CD4-positive, alpha-beta T cell (primary cell): ENCODE data around the gene GAGE1. TPM values are rescaled to one million over a fixed set of nuclear protein-coding genes. Genes with fewer than 3 reads are reported as not detected.
"Not testable (repeated sequence)": the region's sequence is repeated elsewhere in the genome, so short reads cannot be mapped to it uniquely, and the experiment has no call there.

Source experiments
- ATAC-seq: fragments of 200-7000 bp; cut with Tn5 transposase; one replicate; pipeline ENCODE4 v1.10.0; 2022; ENCODE audit warnings: mild to moderate bottlenecking; ENCODE audit not compliant: poor library complexity
- CTCF ChIA-PET: fragments of 350-600 bp; sonication (Branson Sonifier 250); formaldehyde crosslinking; loops from one replicate; lab custom pipeline; 2021; ENCODE audit warnings: antibody characterized with exemption, inconsistent platforms; lab: Charles Lee
- POLR2A ChIA-PET: fragments of 350-600 bp; sonication (Branson Sonifier 250); formaldehyde crosslinking; loops from one replicate; lab custom pipeline; 2021; ENCODE audit warnings: antibody characterized with exemption, inconsistent platforms; lab: Charles Lee
- DNase-seq, 14 experiments: peaks; one replicate each; pipeline ENCODE4 v3.0.0-alpha.2; 2013 to 2020; ENCODE audit warnings: mixed read lengths in 2 of 14
- H3K27ac ChIP-seq, 2 donors: one replicate each; pipeline versions ENCODE4 v1.5.1 to v1.7.0; 2013; ENCODE audit warnings: low read length in 2 of 2, low read depth in 1 of 2, mild to moderate bottlenecking in 1 of 2
- H3K27me3 ChIP-seq, 2 experiments: 1 replicate in 1 of 2; 2 replicates in 1 of 2; pipeline versions ENCODE4 v1.6.1 to v1.7.0; 2013; ENCODE audit warnings: low read length in 2 of 2, control low read depth in 1 of 2, mild to moderate bottlenecking in 1 of 2, moderate library complexity in 1 of 2; ENCODE audit not compliant: insufficient read depth in 2 of 2, control insufficient read depth in 1 of 2
- H3K36me3 ChIP-seq: one replicate; pipeline ENCODE4 v1.6.1; 2013; ENCODE audit warnings: low read length, control low read depth; ENCODE audit not compliant: insufficient read depth
- H3K4me1 ChIP-seq: one replicate; pipeline ENCODE4 v1.6.1; 2013; ENCODE audit warnings: low read length, control low read depth; ENCODE audit not compliant: insufficient read depth
- H3K4me3 ChIP-seq: one replicate; pipeline ENCODE4 v1.5.1; 2013; ENCODE audit warnings: mild to moderate bottlenecking, low read length, moderate library complexity
- H3K9me3 ChIP-seq, 2 experiments: 1 replicate in 1 of 2; 2 replicates in 1 of 2; pipeline versions ENCODE4 v1.6.1 to v1.7.0; 2013; ENCODE audit warnings: low read length in 2 of 2, mild to moderate bottlenecking in 2 of 2, control low read depth in 1 of 2, moderate library complexity in 1 of 2; ENCODE audit not compliant: control insufficient read depth in 1 of 2, insufficient read depth in 1 of 2
- H3K27ac Mint-ChIP-seq: one replicate; pipeline ENCODE4 v1.8.0; 2020; ENCODE audit warnings: mixed read lengths
- H3K27me3 Mint-ChIP-seq: one replicate; pipeline ENCODE4 v1.8.0; 2021; ENCODE audit warnings: mixed read lengths
- H3K36me3 Mint-ChIP-seq: one replicate; pipeline ENCODE4 v1.8.0; 2021; ENCODE audit warnings: low read depth, mixed read lengths
- H3K4me1 Mint-ChIP-seq: one replicate; pipeline ENCODE4 v1.8.0; 2021; ENCODE audit warnings: low read depth, mixed read lengths
- H3K4me3 Mint-ChIP-seq: one replicate; pipeline ENCODE4 v1.8.0; 2020; ENCODE audit warnings: mild to moderate bottlenecking, mixed read lengths
- H3K9me3 Mint-ChIP-seq: one replicate; pipeline ENCODE4 v1.8.0; 2020; ENCODE audit warnings: mixed read lengths
- intact Hi-C, 2 experiments: fragments of 100-400 bp; cut with DNase I in 1 of 2; cut with micrococcal nuclease in 1 of 2; formaldehyde crosslinking; loops; one replicate each; pipeline versions ENCODE4 v1.15.1 to v1.9.0; 2023 to 2025; cut with DNase I, micrococcal nuclease
- polyA plus RNA-seq, 2 donors: library from polyadenylated mRNA; unstranded; fragments of 120-200 nt; gene quantifications; one replicate each; pipeline ENCODE4 v1.2.1, GENCODE V29; 2013
- total RNA-seq, 174 experiments: library from RNA in 2 of 174; stranded (reverse) in 2 of 174; gene quantifications; one replicate each; pipeline ENCODE4 v1.2.3 and lab custom pipeline; 2021 to 2026

GAGE1 gene, protein sequence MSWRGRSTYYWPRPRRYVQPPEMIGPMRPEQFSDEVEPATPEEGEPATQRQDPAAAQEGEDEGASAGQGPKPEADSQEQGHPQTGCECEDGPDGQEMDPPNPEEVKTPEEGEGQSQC
- not detected for total RNA-seq
- polyA plus RNA-seq (2013, experiment 1 of 2) = not detected
- polyA plus RNA-seq (2013, experiment 2 of 2) = not detected
- 0 to 0.08 (median 0) reads per million in 172 experiments for total RNA-seq (lab: John Stamatoyannopoulos, UW)

- ATAC-seq, H3K36me3 ChIP-seq, POLR2A ChIA-PET, H3K4me1 Mint-ChIP-seq, H3K27ac ChIP-seq, H3K27ac Mint-ChIP-seq, H3K9me3 ChIP-seq, H3K4me1 ChIP-seq, H3K36me3 Mint-ChIP-seq, DNase-seq, H3K27me3 Mint-ChIP-seq, H3K9me3 Mint-ChIP-seq, H3K4me3 Mint-ChIP-seq, H3K27me3 ChIP-seq, CTCF ChIA-PET, intact Hi-C loops, H3K4me3 ChIP-seq: not testable (repeated sequence)
Measured at GRCh38 chrX:49598720-49599119, at the start of gene GAGE1. TSS of gene GAGE1 (plus strand) at chrX:49599020. CDS start at chrX:49600175, 1,155 bp downstream.

GRCh38 chrX:49550989-49551388 is 47.8 kb upstream of the GAGE1 start, which contains the start of gene GAGE12E:
TSS of gene GAGE12E (plus strand) at chrX:49551289. CDS start at chrX:49552444, 1,155 bp downstream.
- H3K4me3 Mint-ChIP-seq, H3K36me3 ChIP-seq, H3K27me3 ChIP-seq, CTCF ChIA-PET, ATAC-seq, H3K27ac ChIP-seq, POLR2A ChIA-PET, H3K27me3 Mint-ChIP-seq, H3K4me1 Mint-ChIP-seq, H3K9me3 Mint-ChIP-seq, H3K27ac Mint-ChIP-seq, H3K4me3 ChIP-seq, H3K36me3 Mint-ChIP-seq, H3K4me1 ChIP-seq, DNase-seq, intact Hi-C loops, H3K9me3 ChIP-seq: not testable (repeated sequence)

DNA sequence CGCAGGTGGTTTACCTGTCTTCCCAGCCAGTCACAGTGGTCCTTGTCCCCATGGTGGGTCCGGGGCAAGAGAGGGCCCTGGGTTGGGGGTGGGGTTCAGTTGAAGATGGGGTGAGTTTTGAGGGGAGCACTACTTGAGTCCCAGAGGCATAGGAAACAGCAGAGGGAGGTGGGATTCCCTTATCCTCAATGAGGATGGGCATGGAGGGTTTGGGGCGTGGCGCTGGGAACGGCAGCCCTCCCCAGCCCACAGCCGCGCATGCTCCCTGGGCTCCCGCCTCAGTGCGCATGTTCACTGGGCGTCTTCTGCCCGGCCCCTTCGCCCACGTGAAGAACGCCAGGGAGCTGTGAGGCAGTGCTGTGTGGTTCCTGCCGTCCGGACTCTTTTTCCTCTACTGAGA is 38.3 kb upstream of the GAGE1 start, which contains the start of gene GAGE12F:
Gene GAGE12F, plus strand, starts transcription at position 301 of the 400 bp plus-strand sequence. CDS start 1,155 bp downstream, outside the sequence.
- H3K4me3 ChIP-seq, H3K27me3 Mint-ChIP-seq, H3K9me3 ChIP-seq, H3K4me3 Mint-ChIP-seq, intact Hi-C loops, H3K4me1 Mint-ChIP-seq, DNase-seq, H3K4me1 ChIP-seq, H3K27me3 ChIP-seq, POLR2A ChIA-PET, H3K36me3 Mint-ChIP-seq, H3K27ac ChIP-seq, H3K27ac Mint-ChIP-seq, ATAC-seq, CTCF ChIA-PET, H3K36me3 ChIP-seq, H3K9me3 Mint-ChIP-seq: not testable (repeated sequence)

- H3K27ac Mint-ChIP-seq, POLR2A ChIA-PET, H3K27me3 Mint-ChIP-seq: not testable (repeated sequence)
Measured at GRCh38 chrX:49568728-49569127, 30.1 kb upstream of the GAGE1 start.

DNA sequence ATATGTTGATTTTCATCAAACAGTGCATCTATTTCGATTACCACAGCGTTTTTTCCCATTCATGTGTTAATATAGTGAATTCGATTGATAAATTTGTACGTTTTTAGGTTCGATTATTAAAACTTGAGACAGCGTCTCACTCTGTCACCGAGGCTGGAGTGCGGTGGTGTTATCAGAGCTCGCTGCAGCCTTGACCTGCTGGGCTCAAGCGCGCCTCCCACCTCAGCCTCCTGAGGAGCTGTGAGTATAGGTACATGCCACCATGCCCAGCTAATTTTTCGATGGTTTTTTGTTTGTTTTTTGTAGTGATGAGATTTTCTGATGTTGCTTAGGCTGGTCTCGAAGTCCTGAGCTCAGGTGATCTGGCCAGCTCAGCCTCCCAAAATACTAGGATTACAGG is 29.7 kb upstream of the GAGE1 start:
- H3K36me3 Mint-ChIP-seq, POLR2A ChIA-PET, intact Hi-C loops, H3K27me3 ChIP-seq, CTCF ChIA-PET, H3K4me1 Mint-ChIP-seq, H3K4me1 ChIP-seq, H3K27me3 Mint-ChIP-seq, H3K36me3 ChIP-seq, H3K27ac ChIP-seq, H3K9me3 ChIP-seq, DNase-seq, H3K4me3 Mint-ChIP-seq, ATAC-seq, H3K4me3 ChIP-seq, H3K27ac Mint-ChIP-seq, H3K9me3 Mint-ChIP-seq: not testable (repeated sequence)

More at GRCh38 chrX:49568728-49569127, 30.1 kb upstream of the GAGE1 start:
- CTCF ChIA-PET, H3K36me3 ChIP-seq, H3K4me1 Mint-ChIP-seq, H3K27ac ChIP-seq, H3K9me3 ChIP-seq, ATAC-seq, intact Hi-C loops, H3K27me3 ChIP-seq, H3K4me1 ChIP-seq, H3K4me3 Mint-ChIP-seq, H3K36me3 Mint-ChIP-seq, H3K4me3 ChIP-seq, H3K9me3 Mint-ChIP-seq: not testable (repeated sequence)
- peak in 1 of 14 experiments; percentile 1 for DNase-seq

DNA sequence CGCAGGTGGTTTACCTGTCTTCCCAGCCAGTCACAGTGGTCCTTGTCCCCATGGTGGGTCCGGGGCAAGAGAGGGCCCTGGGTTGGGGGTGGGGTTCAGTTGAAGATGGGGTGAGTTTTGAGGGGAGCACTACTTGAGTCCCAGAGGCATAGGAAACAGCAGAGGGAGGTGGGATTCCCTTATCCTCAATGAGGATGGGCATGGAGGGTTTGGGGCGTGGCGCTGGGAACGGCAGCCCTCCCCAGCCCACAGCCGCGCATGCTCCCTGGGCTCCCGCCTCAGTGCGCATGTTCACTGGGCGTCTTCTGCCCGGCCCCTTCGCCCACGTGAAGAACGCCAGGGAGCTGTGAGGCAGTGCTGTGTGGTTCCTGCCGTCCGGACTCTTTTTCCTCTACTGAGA is 28.7 kb upstream of the GAGE1 start, which contains the start of gene GAGE12G:
Gene GAGE12G, plus strand, starts transcription at position 301 of the 400 bp plus-strand sequence. CDS start 1,155 bp downstream, outside the sequence.
- H3K9me3 Mint-ChIP-seq, H3K27me3 Mint-ChIP-seq, H3K4me1 ChIP-seq, POLR2A ChIA-PET, H3K4me3 Mint-ChIP-seq, DNase-seq, H3K4me1 Mint-ChIP-seq, H3K9me3 ChIP-seq, H3K4me3 ChIP-seq, CTCF ChIA-PET, H3K27ac ChIP-seq, intact Hi-C loops, H3K27me3 ChIP-seq, H3K36me3 ChIP-seq, H3K36me3 Mint-ChIP-seq, ATAC-seq, H3K27ac Mint-ChIP-seq: not testable (repeated sequence)

DNA sequence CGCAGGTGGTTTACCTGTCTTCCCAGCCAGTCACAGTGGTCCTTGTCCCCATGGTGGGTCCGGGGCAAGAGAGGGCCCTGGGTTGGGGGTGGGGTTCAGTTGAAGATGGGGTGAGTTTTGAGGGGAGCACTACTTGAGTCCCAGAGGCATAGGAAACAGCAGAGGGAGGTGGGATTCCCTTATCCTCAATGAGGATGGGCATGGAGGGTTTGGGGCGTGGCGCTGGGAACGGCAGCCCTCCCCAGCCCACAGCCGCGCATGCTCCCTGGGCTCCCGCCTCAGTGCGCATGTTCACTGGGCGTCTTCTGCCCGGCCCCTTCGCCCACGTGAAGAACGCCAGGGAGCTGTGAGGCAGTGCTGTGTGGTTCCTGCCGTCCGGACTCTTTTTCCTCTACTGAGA is 19.2 kb upstream of the GAGE1 start, which contains the start of gene GAGE12H:
Gene GAGE12H, plus strand, starts transcription at position 301 of the 400 bp plus-strand sequence. CDS start 1,155 bp downstream, outside the sequence.
- intact Hi-C loops, CTCF ChIA-PET, ATAC-seq: not testable (repeated sequence)

More for the DNA sequence above, 19.2 kb upstream of the GAGE1 start, which contains the start of gene GAGE12H:
- H3K4me3 ChIP-seq, H3K4me3 Mint-ChIP-seq, H3K27ac ChIP-seq, H3K27me3 Mint-ChIP-seq, H3K27me3 ChIP-seq, H3K4me1 Mint-ChIP-seq, POLR2A ChIA-PET, H3K9me3 ChIP-seq, H3K36me3 Mint-ChIP-seq, H3K4me1 ChIP-seq, H3K27ac Mint-ChIP-seq, H3K9me3 Mint-ChIP-seq, H3K36me3 ChIP-seq, DNase-seq: not testable (repeated sequence)
